HepG2 (cell line): Measurements from ENCODE around the gene P2RY8. TPM values are rescaled to one million over a fixed set of nuclear protein-coding genes. Genes with fewer than 3 reads are reported as not detected.

ENCODE experiments used
- ATAC-seq: fragments of 200-7000 bp; cut with Tn5 transposase; 3 replicates; pipeline ENCODE4 v1.9.1; 2020; ENCODE audit warnings: mild to moderate bottlenecking, moderate library complexity
- BruUV-seq: library from RNA; stranded (reverse); fragments of 400-500 nt; replicated peaks from 2 replicates; lab custom pipeline; 2021; lab: Mats Ljungman, UMichigan
- CTCF ChIA-PET: fragments of 300-600 bp; formaldehyde crosslinking; extraction: SDS; loops from one replicate; lab custom pipeline; 2021; ENCODE audit warnings: low total read pairs, inconsistent platforms, low intra/inter-chr PET ratio; lab: Yijun Ruan, JAX
- POLR2A ChIA-PET: fragments of 350-600 bp; sonication (Branson Sonifier 250); formaldehyde crosslinking; loops from one replicate; lab custom pipeline; 2020; ENCODE audit warnings: antibody characterized with exemption, inconsistent platforms; lab: Yijun Ruan, JAX
- DNase-seq: peaks from one replicate; pipeline ENCODE4 v3.0.0-alpha.2; 2015; ENCODE audit warnings: low spot score
- FAIRE-seq: peaks from 3 replicates; lab custom pipeline; 2011; peaks lifted over from hg19 to GRCh38; lab: Jason Lieb, UNC
- H2AFZ ChIP-seq: one replicate; pipeline ENCODE4 v1.6.1; 2011; ENCODE audit warnings: low read length, inconsistent platforms
- H3K27ac ChIP-seq: fragments of 300-600 bp; 3 replicates; pipeline ENCODE4 v1.8.0; 2011; ENCODE audit warnings: mixed run types, mild to moderate bottlenecking, mixed read lengths, low read length, inconsistent platforms; ENCODE audit not compliant: insufficient read depth; ENCODE audit errors: extremely low read length
- H3K27me3 ChIP-seq, 2 experiments: fragments of 200-600 bp in 1 of 2; 2 replicates in 1 of 2; 3 replicates in 1 of 2; pipeline versions ENCODE4 v1.6.0 to v1.8.0; 2011; ENCODE audit warnings: low read length in 2 of 2, mild to moderate bottlenecking in 2 of 2, moderate library complexity in 2 of 2, inconsistent platforms in 1 of 2; ENCODE audit not compliant: insufficient read depth in 2 of 2, control insufficient read depth in 1 of 2
- H3K36me3 ChIP-seq, 2 experiments: fragments of 200-600 bp in 1 of 2; replicated peaks in 1 of 2; 2 replicates in 1 of 2; 3 replicates in 1 of 2; pipeline versions ENCODE4 v1.5.1 to v1.8.0; 2011; ENCODE audit warnings: low read length in 2 of 2, inconsistent platforms in 1 of 2; ENCODE audit not compliant: insufficient read depth in 2 of 2, control insufficient read depth in 1 of 2
- H3K4me1 ChIP-seq: 2 replicates; pipeline ENCODE4 v1.5.1; 2012; ENCODE audit warnings: low read length, inconsistent platforms; ENCODE audit not compliant: insufficient read depth
- H3K4me2 ChIP-seq: 2 replicates; pipeline ENCODE4 v1.6.0; 2011; ENCODE audit warnings: low read depth, low read length, inconsistent platforms
- H3K4me3 ChIP-seq, 3 experiments: fragments of 200-600 bp in 1 of 3; sonication (generic), shearing (Covaris generic) in 1 of 3; replicated peaks in 1 of 3; 2 replicates each; pipeline ENCODE4 v1.5.1; 2011 to 2016; ENCODE audit warnings: low read length in 3 of 3, inconsistent platforms in 2 of 3, low read depth in 2 of 3, mild to moderate bottlenecking in 2 of 3, control low read depth in 1 of 3, mixed read lengths in 1 of 3; ENCODE audit not compliant: insufficient read depth in 1 of 3
- H3K79me2 ChIP-seq: one replicate; pipeline ENCODE4 v1.6.1; 2011; ENCODE audit warnings: low read length, inconsistent platforms; ENCODE audit not compliant: insufficient read depth
- H3K9ac ChIP-seq: 2 replicates; pipeline ENCODE4 v1.6.0; 2011; ENCODE audit warnings: mild to moderate bottlenecking, low read depth, low read length, inconsistent platforms; ENCODE audit not compliant: insufficient read depth
- H3K9me3 ChIP-seq: 2 replicates; pipeline ENCODE4 v1.5.1; 2012; ENCODE audit warnings: mild to moderate bottlenecking, low read length
- H4K20me1 ChIP-seq: 2 replicates; pipeline ENCODE4 v1.6.0; 2011; ENCODE audit warnings: inconsistent platforms, mild to moderate bottlenecking, low read length, moderate library complexity; ENCODE audit not compliant: insufficient read depth
- ARHGAP35 ChIP-seq: sonication (generic); formaldehyde crosslinking; IDR thresholded peaks from 2 replicates; pipeline ENCODE4 v1.9.0; 2022; ENCODE audit warnings: mild to moderate bottlenecking, inconsistent platforms, moderate library complexity, missing genetic modification reagents, borderline replicate concordance
- CENPX ChIP-seq: sonication (generic); formaldehyde crosslinking; IDR thresholded peaks from 2 replicates; pipeline ENCODE4 v1.9.0; 2021; ENCODE audit warnings: mild to moderate bottlenecking, missing genetic modification reagents, moderate library complexity
- LBX2 ChIP-seq: sonication (generic); formaldehyde crosslinking; IDR thresholded peaks from 2 replicates; pipeline ENCODE4 v1.5.0; 2020; ENCODE audit warnings: missing genetic modification reagents, mild to moderate bottlenecking, borderline replicate concordance
- MIER2 ChIP-seq: IDR thresholded peaks from 2 replicates; pipeline ENCODE4 v1.6.1; 2016; ENCODE audit warnings: missing biosample characterization, missing genetic modification reagents
- NR1H2 ChIP-seq: sonication (generic); formaldehyde crosslinking; IDR thresholded peaks from 2 replicates; pipeline ENCODE4 v1.8.1; 2022; ENCODE audit warnings: low read depth, missing genetic modification reagents, borderline replicate concordance
- NRL ChIP-seq: sonication (generic); formaldehyde crosslinking; IDR thresholded peaks from 2 replicates; pipeline ENCODE4 v1.5.0; 2020; ENCODE audit warnings: missing genetic modification reagents, mild to moderate bottlenecking, moderate library complexity, borderline replicate concordance
- YEATS2 ChIP-seq: sonication (generic); formaldehyde crosslinking; IDR thresholded peaks from 2 replicates; pipeline ENCODE4 v1.4.0; 2020; ENCODE audit warnings: missing genetic modification reagents, borderline replicate concordance
- ZBTB42 ChIP-seq: sonication (generic); formaldehyde crosslinking; IDR thresholded peaks from 2 replicates; pipeline ENCODE4 v1.5.0; 2020; ENCODE audit warnings: mild to moderate bottlenecking, missing genetic modification reagents
- ZC3H13 ChIP-seq: sonication (generic); formaldehyde crosslinking; IDR thresholded peaks from 2 replicates; pipeline ENCODE4 v1.8.1; 2023; ENCODE audit warnings: mild to moderate bottlenecking, missing genetic modification reagents, moderate library complexity
- ZNF30 ChIP-seq: sonication (generic); formaldehyde crosslinking; IDR thresholded peaks from 2 replicates; pipeline ENCODE4 v1.5.0; 2020; ENCODE audit warnings: mild to moderate bottlenecking, missing genetic modification reagents
- ZNF83 ChIP-seq: sonication (generic); formaldehyde crosslinking; IDR thresholded peaks from 2 replicates; pipeline ENCODE4 v1.4.0; 2020; ENCODE audit warnings: missing genetic modification reagents, mild to moderate bottlenecking, borderline replicate concordance
- ZNF850 ChIP-seq: sonication (generic); formaldehyde crosslinking; conservative IDR thresholded peaks from 2 replicates; pipeline ENCODE4 v1.9.0; 2021; ENCODE audit warnings: mild to moderate bottlenecking, missing genetic modification reagents
- WGBS: methylation state at CpG from one replicate; pipeline ENCODE4 v1.1.6; 2017; ENCODE audit warnings: low lambda C conversion rate; 5-methylcytosine and 5-hydroxymethylcytosine counted together
- in situ Hi-C: cut with HindIII; loops from 2 replicates; pipeline ENCODE4 v1.10.0; 2017; ENCODE audit warnings: low pct_unique_long_range_greater_than_20kb; ENCODE audit not compliant: extremely low pct_ligation_motif_present
- intact Hi-C: fragments of 100-400 bp; cut with micrococcal nuclease; formaldehyde crosslinking; loops from one replicate; pipeline ENCODE4 v1.10.0; 2022; ENCODE audit not compliant: unreplicated experiment
- polyA plus RNA-seq, 8 experiments: library from polyadenylated mRNA; depleted of rRNA in 3 of 8; stranded (reverse) in 7 of 8; unstranded in 1 of 8; fragments of >200 nt; fragmentation: Illumina TruSeq in 4 of 8; extraction: Trizol in 4 of 8; gene quantifications; 2 replicates each; pipeline versions ENCODE4 v1.2.1 to v1.2.3, GENCODE V29; 2011 to 2016; ENCODE audit warnings: low read depth in 4 of 8, missing spikeins in 1 of 8, mixed read lengths in 1 of 8; ENCODE audit not compliant: insufficient read depth in 1 of 8
- total RNA-seq, 5 experiments: library from RNA; depleted of rRNA; stranded (reverse); fragments of >200 nt; fragmentation: Illumina TruSeq; extraction: Trizol; gene quantifications; 2 replicates each; pipeline ENCODE4 v1.2.3, GENCODE V29; 2016; ENCODE audit warnings: low read depth in 1 of 5
- TF ChIP-seq, protein P1 (sequence below): sonication (generic); formaldehyde crosslinking; IDR thresholded peaks from 2 replicates; pipeline ENCODE4 v1.4.0; 2020; ENCODE audit warnings: missing genetic modification reagents
- TF ChIP-seq, protein P2 (sequence below), 2 experiments: sonication (generic) in 1 of 2; formaldehyde crosslinking in 1 of 2; IDR thresholded peaks; 2 replicates each; pipeline versions ENCODE4 v1.4.0 to v1.6.1; 2016 to 2020; ENCODE audit warnings: borderline replicate concordance in 1 of 2, low read depth in 1 of 2, mild to moderate bottlenecking in 1 of 2, missing genetic modification reagents in 1 of 2

The P2RY8 gene
- total and polyA plus RNA-seq, 2 of the 13 experiments (the other 11 are each of a cell fraction or from before 2014, with no cell fraction given): 1.0 to 1.3 TPM

- Histone ChIP-seq H3K79me2 (peaks cover 1% of the 10 kb centered on the region), H2AFZ (no peak overlapping the region), H3K36me3 (peaks cover 0 to 6% of the 10 kb centered on the region in 2 experiments; a peak in 2 of 5 replicates), H3K9me3 (no peaks in the 10 kb centered on the region), H3K4me1 (no peaks in the 10 kb centered on the region), H3K4me3 (no peak overlapping the region), H3K27ac (no peak overlapping the region), H3K9ac (no peak overlapping the region), H3K27me3 (no peaks in the 10 kb centered on the region), H3K4me2 (no peak overlapping the region), H4K20me1 (no peaks in the 10 kb centered on the region)
- intact Hi-C loops (no loop called here), in situ Hi-C loops (no loop called here)
- POLR2A ChIA-PET: no interaction called here
- DNase-seq: no peak
- TF ChIP-seq, protein P1, sequence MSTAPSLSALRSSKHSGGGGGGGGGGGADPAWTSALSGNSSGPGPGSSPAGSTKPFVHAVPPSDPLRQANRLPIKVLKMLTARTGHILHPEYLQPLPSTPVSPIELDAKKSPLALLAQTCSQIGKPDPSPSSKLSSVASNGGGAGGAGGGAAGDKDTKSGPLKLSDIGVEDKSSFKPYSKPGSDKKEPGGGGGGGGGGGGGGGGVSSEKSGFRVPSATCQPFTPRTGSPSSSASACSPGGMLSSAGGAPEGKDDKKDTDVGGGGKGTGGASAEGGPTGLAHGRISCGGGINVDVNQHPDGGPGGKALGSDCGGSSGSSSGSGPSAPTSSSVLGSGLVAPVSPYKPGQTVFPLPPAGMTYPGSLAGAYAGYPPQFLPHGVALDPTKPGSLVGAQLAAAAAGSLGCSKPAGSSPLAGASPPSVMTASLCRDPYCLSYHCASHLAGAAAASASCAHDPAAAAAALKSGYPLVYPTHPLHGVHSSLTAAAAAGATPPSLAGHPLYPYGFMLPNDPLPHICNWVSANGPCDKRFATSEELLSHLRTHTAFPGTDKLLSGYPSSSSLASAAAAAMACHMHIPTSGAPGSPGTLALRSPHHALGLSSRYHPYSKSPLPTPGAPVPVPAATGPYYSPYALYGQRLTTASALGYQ (CRISPR knock-in tag): no peak
- TF ChIP-seq NRL (CRISPR knock-in tag) (no peak), LBX2 (CRISPR knock-in tag) (no peak), ZC3H13 (no peak), ZBTB42 (no peak), ZNF83 (no peak), NR1H2 (CRISPR knock-in tag) (no peak), ZNF850 (CRISPR knock-in tag) (no peak), YEATS2 (no peak), CENPX (CRISPR knock-in tag) (no peak), MIER2 (no peak), ARHGAP35 (CRISPR knock-in tag) (no peak), ZNF30 (CRISPR knock-in tag) (no peak)
- TF ChIP-seq, protein P2, sequence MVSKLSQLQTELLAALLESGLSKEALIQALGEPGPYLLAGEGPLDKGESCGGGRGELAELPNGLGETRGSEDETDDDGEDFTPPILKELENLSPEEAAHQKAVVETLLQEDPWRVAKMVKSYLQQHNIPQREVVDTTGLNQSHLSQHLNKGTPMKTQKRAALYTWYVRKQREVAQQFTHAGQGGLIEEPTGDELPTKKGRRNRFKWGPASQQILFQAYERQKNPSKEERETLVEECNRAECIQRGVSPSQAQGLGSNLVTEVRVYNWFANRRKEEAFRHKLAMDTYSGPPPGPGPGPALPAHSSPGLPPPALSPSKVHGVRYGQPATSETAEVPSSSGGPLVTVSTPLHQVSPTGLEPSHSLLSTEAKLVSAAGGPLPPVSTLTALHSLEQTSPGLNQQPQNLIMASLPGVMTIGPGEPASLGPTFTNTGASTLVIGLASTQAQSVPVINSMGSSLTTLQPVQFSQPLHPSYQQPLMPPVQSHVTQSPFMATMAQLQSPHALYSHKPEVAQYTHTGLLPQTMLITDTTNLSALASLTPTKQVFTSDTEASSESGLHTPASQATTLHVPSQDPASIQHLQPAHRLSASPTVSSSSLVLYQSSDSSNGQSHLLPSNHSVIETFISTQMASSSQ (IDR thresholded peaks at IDR 0.05; ENCODE audit: low read depth): no peak
- TF ChIP-seq, protein P2 (CRISPR knock-in tag; IDR thresholded peaks at IDR 0.05; ENCODE audit: borderline replicate concordance): no peak
- no peak for ATAC-seq
- WGBS: 88% methylated on average over 25 of the region's 26 CpGs
- FAIRE-seq: no peak
- CTCF ChIA-PET: no interaction called here
- BruUV-seq: no TSS peak
Observed at GRCh38 chrX:1443496-1444075, 93.4 kb downstream of the P2RY8 start.
